ENCODE data around the gene IQGAP1.

IQGAP1 gene

GRCh38 chr15:90530250-90531051 is 142.4 kb downstream of the IQGAP1 start:
- peak; percentile 2 for DNase-seq (ENCODE audit: low read depth)

DNA sequence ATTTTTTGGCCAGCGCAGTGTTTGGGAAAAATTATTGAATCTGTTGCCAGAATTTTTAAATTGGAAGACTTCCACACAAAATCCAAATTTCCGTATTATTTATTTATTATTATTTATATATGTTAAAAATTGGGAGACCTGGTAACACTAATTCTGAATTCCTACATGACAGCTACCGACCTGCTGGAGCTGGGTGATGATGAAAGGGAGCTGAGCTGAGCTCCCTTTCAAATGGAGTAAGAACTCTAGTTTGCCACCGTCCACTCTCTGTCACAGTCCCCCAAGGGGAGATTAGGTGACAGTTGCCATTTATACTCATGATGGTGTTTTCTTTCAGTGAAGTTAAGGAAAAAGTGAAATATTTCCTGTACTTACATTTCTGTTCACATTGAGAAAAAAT is 143.1 kb downstream of the IQGAP1 start:
- no peak for DNase-seq (ENCODE audit: low read depth)

DNA sequence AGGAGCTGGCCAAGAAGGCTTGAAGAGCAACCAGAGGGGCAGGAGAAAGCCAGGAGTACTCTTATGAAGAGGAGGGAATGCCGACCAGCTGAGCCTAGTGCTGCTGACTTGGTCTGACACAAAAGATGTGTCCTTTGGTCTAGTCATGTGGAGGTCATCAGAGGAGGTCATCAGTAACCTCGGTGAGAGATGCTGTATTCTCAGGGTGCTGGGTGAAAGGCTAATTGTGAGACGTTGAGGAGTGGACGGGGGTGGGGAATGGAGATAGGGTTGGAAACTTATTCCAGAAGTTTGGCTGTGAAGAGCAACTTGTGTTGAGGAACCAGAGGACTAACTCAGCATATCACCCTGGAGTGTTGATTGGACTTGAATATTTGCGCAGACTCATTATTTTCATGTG is 147.2 kb downstream of the IQGAP1 start:
- DNase-seq (ENCODE audit: low read depth) = no peak

- DNase-seq (ENCODE audit: low read depth) = no peak
Observed at GRCh38 chr15:90539789-90540188, 151.7 kb downstream of the IQGAP1 start.

- DNase-seq (ENCODE audit: low read depth) = no peak
Observed at GRCh38 chr15:90540768-90541167, 152.7 kb downstream of the IQGAP1 start.

- DNase-seq (ENCODE audit: low read depth) = no peak
Observed at GRCh38 chr15:90545095-90545494, 157.1 kb downstream of the IQGAP1 start.

- no peak for DNase-seq (ENCODE audit: low read depth)
Observed at GRCh38 chr15:90547540-90547939, 159.5 kb downstream of the IQGAP1 start.

DNA sequence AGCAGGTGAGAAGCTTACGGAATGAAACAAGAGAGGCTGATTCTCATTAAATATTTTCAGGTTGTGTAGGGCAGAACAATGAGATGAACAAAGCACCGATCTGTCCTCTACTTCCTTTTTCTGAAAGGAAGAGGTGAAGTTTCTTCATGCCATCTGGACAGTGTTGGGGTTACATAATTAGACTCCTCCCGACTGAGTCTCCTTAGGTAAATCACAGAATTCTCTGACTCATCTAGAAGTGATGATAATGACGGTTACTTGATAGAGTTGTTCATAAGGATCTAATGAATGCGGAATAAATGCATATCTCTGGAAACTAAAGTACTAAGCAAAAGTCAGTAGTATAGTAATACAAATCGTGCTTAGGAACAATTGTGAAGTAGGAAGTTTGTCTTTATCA is 162.9 kb downstream of the IQGAP1 start:
- DNase-seq (ENCODE audit: low read depth) = no peak
